Skeletal muscle tissue (tissue), 4 donors: ENCODE data around the gene GRM4. TPM values are rescaled to one million over a fixed set of nuclear protein-coding genes. Genes with fewer than 3 reads are reported as not detected.

Source experiments
- H3K27ac ChIP-seq: one replicate; pipeline ENCODE4 v1.7.0; 2013; ENCODE audit warnings: mild to moderate bottlenecking, low read depth, low read length, inconsistent platforms
- H3K27me3 ChIP-seq, 3 donors: one replicate each; pipeline ENCODE4 v1.7.0; 2013; ENCODE audit warnings: low read length in 3 of 3; ENCODE audit not compliant: control insufficient read depth in 3 of 3, insufficient read depth in 3 of 3
- H3K36me3 ChIP-seq, 3 donors: one replicate each; pipeline ENCODE4 v1.7.0; 2013; ENCODE audit warnings: low read length in 3 of 3; ENCODE audit not compliant: control insufficient read depth in 3 of 3, insufficient read depth in 3 of 3
- H3K4me1 ChIP-seq, 3 donors: one replicate each; pipeline ENCODE4 v1.7.0; 2013; ENCODE audit warnings: low read length in 3 of 3, mild to moderate bottlenecking in 3 of 3; ENCODE audit not compliant: control insufficient read depth in 3 of 3, insufficient read depth in 3 of 3
- H3K4me3 ChIP-seq, 3 donors: one replicate each; pipeline ENCODE4 v1.7.0; 2013; ENCODE audit warnings: low read length in 3 of 3
- H3K9ac ChIP-seq, 3 donors: one replicate each; pipeline ENCODE4 v1.7.0; 2013; ENCODE audit warnings: low read length in 3 of 3, mild to moderate bottlenecking in 3 of 3, moderate library complexity in 2 of 3, low read depth in 1 of 3
- H3K9me3 ChIP-seq, 3 donors: one replicate each; pipeline ENCODE4 v1.7.0; 2013; ENCODE audit warnings: low read length in 3 of 3; ENCODE audit not compliant: control insufficient read depth in 3 of 3
- total RNA-seq: library from RNA; depleted of rRNA; stranded (reverse); fragments of >200 nt; gene quantifications from one replicate; pipeline ENCODE4 v1.2.3, GENCODE V29; 2014
- donor health status: Osteomylitis.

Gene GRM4
- total RNA-seq, 1 donor from 2014 or later, result 1.6 TPM

DNA sequence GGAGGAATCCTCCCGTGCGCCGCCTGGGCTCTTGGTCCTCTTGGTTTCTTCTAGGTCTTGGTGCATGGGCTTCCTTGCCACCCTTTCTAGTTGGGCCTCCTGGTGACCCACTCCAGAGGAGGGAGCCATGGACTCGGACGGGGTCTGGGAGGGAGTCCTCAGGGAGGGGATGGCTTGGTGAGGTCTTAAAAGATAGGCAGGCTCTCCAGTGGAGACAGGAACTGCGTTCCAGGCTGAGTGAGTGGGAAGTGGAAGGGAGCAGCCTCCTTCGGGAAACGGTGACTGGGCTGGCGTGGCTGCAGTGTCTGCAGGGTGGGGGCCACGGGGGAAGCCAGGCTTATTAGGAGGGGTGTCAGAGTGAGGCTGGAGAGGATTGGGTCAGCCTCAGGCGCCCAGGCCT lies 152.8 kb downstream of the GRM4 start:
- H3K36me3 ChIP-seq, result no peaks in the 10 kb centered on the region
- no peaks in the 10 kb centered on the region for H3K4me1 ChIP-seq
- H3K9ac ChIP-seq, result no peak overlapping the region
- peaks cover 9 to 36% (median 17%) of the 10 kb centered on the region in 3 donors for H3K27me3 ChIP-seq
- no peak overlapping the region for H3K4me3 ChIP-seq
- no peak overlapping the region for H3K27ac ChIP-seq
- no peaks in the 10 kb centered on the region for H3K9me3 ChIP-seq

DNA sequence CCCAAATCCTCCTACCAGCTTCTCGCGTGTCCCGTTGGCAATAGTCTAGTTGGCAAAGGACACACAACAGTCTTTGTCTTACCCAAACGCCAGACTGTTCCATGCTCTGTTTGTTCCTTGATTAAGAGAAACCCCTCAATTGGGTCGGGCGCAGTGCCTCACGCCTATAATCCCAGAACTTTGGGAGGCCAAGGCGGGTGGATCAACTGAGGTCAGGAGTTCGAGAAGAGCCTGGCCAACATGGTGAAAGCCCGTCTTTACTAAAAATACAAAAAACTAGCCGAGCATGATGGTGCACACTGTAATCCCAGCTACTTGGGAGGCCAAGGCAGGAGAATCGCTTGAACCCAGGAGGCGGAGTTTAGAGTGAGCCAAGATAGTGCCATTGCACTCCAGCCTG lies 153.7 kb downstream of the GRM4 start:
- H3K9ac ChIP-seq, result no peak overlapping the region
- H3K36me3 ChIP-seq, result no peaks in the 10 kb centered on the region
- H3K27me3 ChIP-seq, result peaks cover 9 to 36% (median 17%) of the 10 kb centered on the region in 3 donors
- no peaks in the 10 kb centered on the region for H3K4me1 ChIP-seq
- H3K4me3 ChIP-seq, result no peak overlapping the region
- no peak overlapping the region for H3K27ac ChIP-seq
- H3K9me3 ChIP-seq, result no peaks in the 10 kb centered on the region

GRCh38 chr6:33991610-33992009 lies 154.3 kb downstream of the GRM4 start:
- Histone ChIP-seq H3K27me3 (peaks cover 9 to 36% (median 17%) of the 10 kb centered on the region in 3 donors), H3K9ac (no peak overlapping the region), H3K27ac (no peak overlapping the region), H3K36me3 (no peaks in the 10 kb centered on the region), H3K9me3 (no peaks in the 10 kb centered on the region), H3K4me3 (no peak overlapping the region), H3K4me1 (no peaks in the 10 kb centered on the region)

GRCh38 chr6:33990061-33990541 lies 155.8 kb downstream of the GRM4 start:
- no peaks in the 10 kb centered on the region for H3K9me3 ChIP-seq
- no peaks in the 10 kb centered on the region for H3K4me1 ChIP-seq
- no peaks in the 10 kb centered on the region for H3K36me3 ChIP-seq
- H3K4me3 ChIP-seq, result no peak overlapping the region
- no peak overlapping the region for H3K27ac ChIP-seq
- H3K27me3 ChIP-seq, result peaks cover 9 to 42% (median 23%) of the 10 kb centered on the region in 3 donors
- no peak overlapping the region for H3K9ac ChIP-seq

- no peak overlapping the region for H3K9ac ChIP-seq
- H3K4me1 ChIP-seq, result no peaks in the 10 kb centered on the region
- no peaks in the 10 kb centered on the region for H3K9me3 ChIP-seq
- H3K27ac ChIP-seq, result no peak overlapping the region
- no peaks in the 10 kb centered on the region for H3K36me3 ChIP-seq
- no peak overlapping the region for H3K4me3 ChIP-seq
- peaks cover 7 to 42% (median 27%) of the 10 kb centered on the region in 3 donors for H3K27me3 ChIP-seq
Measured at GRCh38 chr6:33989016-33989854, 156.7 kb downstream of the GRM4 start.

DNA sequence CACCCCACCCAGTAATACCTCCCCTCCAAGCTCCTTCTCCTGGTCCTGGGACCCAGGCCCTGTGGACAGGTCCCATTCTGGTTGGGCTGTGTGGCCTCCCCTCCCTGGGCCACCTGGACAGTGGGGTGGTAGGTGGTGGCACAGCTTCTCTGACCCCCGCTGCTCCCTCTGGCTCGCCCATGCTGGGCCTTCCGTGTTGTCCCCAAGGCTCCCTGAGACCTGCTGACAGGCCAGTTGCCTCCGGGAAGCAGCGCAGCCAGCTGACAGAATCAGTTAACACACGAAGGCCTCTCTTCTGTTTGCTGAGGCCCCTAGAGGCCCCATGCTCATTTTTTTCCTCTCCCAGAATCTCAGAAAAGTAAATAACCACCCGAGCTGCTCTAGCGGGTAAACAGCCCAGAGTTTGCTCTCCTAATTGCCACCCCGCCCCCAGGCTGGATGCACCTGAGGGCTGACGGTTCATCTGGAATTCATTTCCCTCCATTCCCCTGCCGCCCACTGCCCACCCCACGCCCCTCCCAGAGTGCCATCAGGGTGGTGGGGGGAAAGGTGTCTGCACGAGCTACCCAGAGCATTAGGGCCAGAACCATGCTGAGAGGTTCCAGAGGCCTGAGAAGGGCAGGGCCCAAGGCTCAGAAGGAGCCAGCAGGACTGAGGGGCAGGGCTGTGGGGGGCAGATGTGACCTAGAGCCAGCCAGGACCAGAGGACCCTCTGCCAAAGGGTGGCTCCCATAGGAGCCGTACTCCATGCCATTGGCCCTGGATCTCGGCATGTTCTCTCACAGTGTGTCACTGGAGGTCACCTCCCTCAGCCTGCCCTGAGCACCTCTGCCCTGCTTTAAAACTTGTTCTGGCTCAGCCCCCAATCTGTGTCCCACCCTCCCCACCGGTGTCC lies 157.5 kb downstream of the GRM4 start:
- no peak overlapping the region for H3K27ac ChIP-seq
- H3K9me3 ChIP-seq, result no peaks in the 10 kb centered on the region
- no peak overlapping the region for H3K4me3 ChIP-seq
- H3K36me3 ChIP-seq, result no peaks in the 10 kb centered on the region
- H3K9ac ChIP-seq, result no peak overlapping the region
- H3K27me3 ChIP-seq, result peaks cover 4 to 44% (median 20%) of the 10 kb centered on the region in 3 donors
- no peaks in the 10 kb centered on the region for H3K4me1 ChIP-seq

DNA sequence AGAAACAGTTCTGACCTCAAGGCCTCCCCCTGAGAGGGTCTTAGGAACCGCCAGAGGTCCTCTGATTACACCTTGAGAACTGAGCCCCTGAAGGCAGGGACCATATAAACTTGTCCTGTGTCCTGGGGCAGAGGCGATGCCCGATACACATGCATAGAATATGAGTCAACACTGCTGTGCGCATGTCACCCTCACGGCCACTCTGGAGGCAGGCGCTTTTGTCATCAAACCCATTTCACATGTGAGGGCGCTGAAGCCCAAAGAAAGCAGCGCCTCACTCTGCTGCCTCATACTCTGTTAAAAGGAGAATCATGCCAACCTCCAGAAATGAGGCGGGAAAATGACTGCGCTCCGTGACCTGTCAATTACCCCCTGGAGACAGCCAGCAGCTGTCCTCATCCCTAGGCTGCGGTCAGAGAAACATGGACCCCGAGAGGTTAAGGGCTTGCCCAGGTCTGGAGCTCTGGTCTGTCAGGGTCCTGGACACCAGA lies 158.3 kb downstream of the GRM4 start:
- H3K27me3 ChIP-seq, result peaks cover 4 to 37% (median 14%) of the 10 kb centered on the region in 3 donors
- no peaks in the 10 kb centered on the region for H3K9me3 ChIP-seq
- peaks cover 0 to 3% (median 0%) of the 10 kb centered on the region in 3 donors for H3K4me1 ChIP-seq
- no peak overlapping the region for H3K27ac ChIP-seq
- H3K4me3 ChIP-seq, result no peak overlapping the region
- H3K36me3 ChIP-seq, result no peaks in the 10 kb centered on the region
- H3K9ac ChIP-seq, result no peak overlapping the region

- Histone ChIP-seq H3K9ac (no peak overlapping the region), H3K4me1 (peaks cover 0 to 3% (median 0%) of the 10 kb centered on the region in 3 donors), H3K4me3 (no peak overlapping the region), H3K27me3 (peaks cover 4 to 22% (median 11%) of the 10 kb centered on the region in 3 donors), H3K27ac (no peak overlapping the region), H3K9me3 (no peaks in the 10 kb centered on the region), H3K36me3 (no peaks in the 10 kb centered on the region)
Measured at GRCh38 chr6:33985947-33986346, 159.9 kb downstream of the GRM4 start.

GRCh38 chr6:33985313-33985751 lies 160.6 kb downstream of the GRM4 start:
- no peak overlapping the region for H3K4me3 ChIP-seq
- no peaks in the 10 kb centered on the region for H3K9me3 ChIP-seq
- H3K9ac ChIP-seq, result no peak overlapping the region
- H3K4me1 ChIP-seq, result peaks cover 0 to 3% (median 0%) of the 10 kb centered on the region in 3 donors
- H3K27ac ChIP-seq, result no peak overlapping the region
- peaks cover 4 to 20% (median 10%) of the 10 kb centered on the region in 3 donors for H3K27me3 ChIP-seq
- H3K36me3 ChIP-seq, result no peaks in the 10 kb centered on the region
